DMS 273 (cell line): Measurements from ENCODE around the gene FAM169A.
"Not testable (repeated sequence)": the region's sequence is repeated elsewhere in the genome, so short reads cannot be mapped to it uniquely, and the experiment has no call there.

Experiments
- DNase-seq: peaks from one replicate; lab custom pipeline; 2025; ENCODE audit not compliant: unreplicated experiment; lab: John Stamatoyannopoulos, UW

The FAM169A gene

DNA sequence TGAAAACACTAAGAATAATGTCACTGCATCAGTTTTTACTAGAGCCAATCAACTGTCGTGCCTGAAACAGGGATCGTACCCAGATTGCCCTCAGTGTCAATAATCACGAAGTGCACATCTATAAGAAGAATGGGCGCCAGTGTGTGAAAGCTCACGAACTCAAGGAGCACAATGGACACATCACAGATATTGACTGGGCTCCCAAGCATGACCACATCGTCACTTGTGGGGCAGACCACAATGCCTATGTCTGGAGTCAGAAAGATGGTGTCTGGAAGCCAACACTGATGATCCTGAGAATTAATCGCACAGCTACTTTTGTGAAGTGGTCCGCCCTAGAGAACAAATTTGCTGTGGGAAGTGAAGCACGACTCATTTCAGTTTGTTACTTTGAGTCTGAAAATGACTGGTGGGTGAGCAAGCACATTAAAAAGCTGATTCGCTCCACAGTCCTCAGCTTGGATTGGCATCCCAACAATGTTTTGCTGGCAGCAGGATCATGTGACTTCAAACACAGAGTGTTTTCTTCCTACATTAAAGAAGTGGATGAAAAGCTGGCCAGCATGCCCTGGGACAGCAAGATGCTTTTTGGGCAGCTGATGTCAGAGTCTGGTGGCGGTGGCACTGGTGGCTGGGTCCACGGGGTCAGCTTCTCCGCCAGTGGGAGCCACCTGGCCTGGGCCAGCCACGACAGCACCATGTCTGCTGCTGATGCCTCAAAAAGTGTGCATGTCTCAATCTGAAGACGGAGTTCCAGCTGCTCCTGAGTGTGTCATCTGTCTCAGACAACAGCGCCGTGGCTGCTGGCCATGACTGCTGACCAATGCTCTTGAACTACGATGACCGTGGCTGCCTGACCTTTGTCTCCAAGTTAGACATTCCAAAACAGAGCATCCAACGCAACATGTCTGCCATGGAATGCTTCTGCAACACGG lies 66.9 kb downstream of the FAM169A start:
- no peak for DNase-seq

DNA sequence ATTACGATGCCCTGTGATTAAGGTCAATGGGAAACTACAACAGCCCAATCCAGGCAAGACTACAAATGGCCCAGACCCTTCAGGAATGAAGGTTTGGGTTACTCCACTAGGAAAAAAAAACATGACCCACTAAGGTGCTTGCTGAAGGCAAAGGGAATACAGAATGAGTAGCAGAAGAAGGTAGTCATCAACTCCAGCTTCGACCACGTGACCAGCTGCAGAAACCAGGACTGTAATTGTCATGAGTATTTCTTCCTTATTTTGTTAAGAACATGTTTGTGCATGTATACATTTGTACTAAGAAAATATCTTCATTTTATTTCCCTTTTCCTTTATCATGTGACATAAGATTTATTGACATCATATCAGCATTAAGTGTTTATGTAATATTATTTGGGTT lies 74.5 kb downstream of the FAM169A start:
- DNase-seq: not testable (repeated sequence)

DNA sequence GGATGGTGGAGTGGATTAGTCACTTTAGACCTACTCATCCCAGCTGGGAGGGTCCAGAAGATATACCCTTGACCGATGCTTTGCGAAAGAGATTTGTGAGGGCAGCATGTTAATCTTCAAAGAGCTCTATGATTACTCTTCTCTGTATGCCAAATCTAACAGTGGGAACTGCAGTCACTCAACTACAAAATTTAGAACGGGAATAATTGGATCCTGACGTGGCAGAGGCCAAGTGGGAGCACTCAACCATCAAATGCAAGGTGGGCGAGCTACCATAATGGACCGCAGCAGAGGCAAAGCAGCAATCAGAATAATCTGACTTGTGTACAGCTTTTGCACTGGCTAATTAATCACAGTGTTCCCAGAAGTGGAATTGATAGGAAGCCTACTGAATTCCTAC lies 78.8 kb downstream of the FAM169A start:
- DNase-seq: no peak

DNA sequence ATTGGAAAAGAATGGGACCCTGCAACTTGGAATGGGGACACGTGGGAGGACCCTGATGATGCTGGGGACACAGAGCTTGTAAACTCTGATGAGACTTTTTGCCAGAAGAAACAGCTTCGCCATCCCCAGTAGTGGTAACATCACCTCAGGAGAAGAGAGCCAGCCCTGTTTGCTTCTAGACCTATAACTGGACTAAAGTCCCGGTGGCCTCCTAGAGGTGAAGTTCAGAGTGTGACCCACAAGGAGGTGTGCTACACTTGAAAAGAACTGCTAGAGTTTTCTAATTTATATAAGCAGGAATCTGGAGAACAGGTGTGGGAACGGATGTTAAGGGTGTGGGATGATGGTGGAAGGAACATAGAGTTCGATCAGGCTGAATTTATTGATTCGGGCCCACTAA lies 79.3 kb downstream of the FAM169A start:
- DNase-seq: no peak

DNA sequence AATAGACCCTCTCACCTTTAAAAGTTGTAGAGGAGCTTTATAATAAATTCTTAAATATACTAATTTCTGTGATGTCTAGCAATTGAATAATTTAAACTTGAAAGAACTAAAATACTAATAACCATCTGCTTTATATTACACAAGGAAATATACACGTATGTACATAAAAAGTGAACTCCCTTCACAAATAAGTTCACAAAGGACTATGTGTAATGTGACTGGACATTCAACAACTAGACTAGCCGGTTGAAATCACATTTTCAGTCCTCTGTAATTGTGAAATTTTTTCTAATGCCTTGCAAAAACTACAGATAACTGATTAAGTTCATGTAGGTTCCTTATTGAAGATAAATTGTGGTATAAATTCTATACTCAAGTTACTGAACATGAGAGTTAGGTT lies 87.6 kb downstream of the FAM169A start:
- DNase-seq: no peak

DNA sequence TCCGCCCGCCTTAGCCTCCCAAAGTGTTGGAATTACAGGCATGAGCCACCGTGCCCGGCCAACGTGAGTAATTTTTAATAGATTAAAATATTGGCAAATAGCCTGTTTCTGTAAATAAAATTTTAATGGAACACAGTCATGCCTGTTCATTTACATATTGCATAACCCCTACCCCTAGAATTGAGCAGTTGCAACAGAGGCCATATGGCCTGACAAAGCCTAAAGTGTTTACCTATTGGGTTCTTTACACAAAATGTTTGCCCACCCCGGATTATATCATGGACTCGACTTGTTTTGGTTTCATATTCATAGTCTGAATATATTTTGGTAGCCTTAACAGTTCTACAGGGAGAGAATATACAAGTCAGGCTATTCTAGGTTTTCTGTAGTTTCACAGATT lies 93.8 kb downstream of the FAM169A start:
- no peak for DNase-seq

DNA sequence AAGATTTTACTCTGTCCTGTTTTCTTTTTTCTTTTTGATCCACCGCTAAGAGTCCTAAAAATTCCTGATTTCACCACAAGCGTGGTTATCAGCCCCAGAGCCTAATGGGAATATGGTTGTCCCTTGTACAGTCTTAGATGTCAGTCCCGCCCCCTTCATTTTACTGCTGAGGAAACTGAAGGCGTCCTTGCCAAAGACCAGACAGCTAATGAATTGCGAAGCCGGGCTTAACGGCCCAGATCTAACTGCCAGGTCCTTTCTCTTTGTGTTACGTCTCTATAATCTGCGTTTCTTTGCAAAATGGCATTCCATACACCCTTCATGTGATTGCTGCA lies 98.6 kb downstream of the FAM169A start:
- DNase-seq: peak; percentile 65

DNA sequence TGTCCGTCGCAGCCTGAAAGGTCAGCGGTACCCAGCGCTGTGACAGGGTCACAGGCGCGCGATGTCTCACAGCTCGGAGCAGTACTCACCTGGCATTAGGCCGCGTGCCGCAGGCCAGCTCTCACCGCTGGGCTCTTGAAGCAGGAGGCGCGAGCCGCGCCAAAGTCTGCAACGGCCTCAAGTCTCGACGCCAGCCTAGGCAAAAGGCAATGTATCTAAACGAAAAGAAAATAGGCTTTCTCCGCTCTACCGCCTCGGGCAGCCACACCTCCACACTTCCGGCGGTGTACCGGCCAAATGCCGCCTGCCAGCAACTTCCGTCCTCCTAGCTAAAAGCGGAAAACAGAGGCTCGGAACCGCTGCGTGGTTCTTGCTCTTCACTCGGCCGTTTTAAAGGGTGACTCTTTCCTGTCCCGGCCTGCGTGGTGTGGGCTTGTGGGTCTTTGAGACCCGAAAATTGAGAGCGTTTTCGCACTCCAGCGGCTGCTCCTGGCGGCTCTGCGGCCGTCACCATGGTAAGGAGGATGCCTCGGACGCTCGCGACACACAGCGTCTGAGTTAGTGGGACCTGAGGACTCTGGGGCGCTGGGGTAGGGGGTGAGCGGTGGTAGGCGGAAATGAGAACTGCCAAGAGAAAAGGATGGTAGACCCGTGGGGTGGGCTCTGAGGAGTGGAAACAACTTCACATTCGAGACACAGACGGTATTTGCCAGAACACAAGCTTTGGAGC lies 99.2 kb downstream of the FAM169A start, which contains the start of the genes GFM2 and NSA2:
Gene GFM2 (minus strand): TSS at position 269 of the 730 bp plus-strand sequence. CDS start 3,375 bp downstream, outside the sequence.
Gene NSA2 (plus strand): TSS at position 401 of the 730 bp plus-strand sequence. CDS start 112 bp downstream, at position 513.
- peak; percentile 98 for DNase-seq

DNA sequence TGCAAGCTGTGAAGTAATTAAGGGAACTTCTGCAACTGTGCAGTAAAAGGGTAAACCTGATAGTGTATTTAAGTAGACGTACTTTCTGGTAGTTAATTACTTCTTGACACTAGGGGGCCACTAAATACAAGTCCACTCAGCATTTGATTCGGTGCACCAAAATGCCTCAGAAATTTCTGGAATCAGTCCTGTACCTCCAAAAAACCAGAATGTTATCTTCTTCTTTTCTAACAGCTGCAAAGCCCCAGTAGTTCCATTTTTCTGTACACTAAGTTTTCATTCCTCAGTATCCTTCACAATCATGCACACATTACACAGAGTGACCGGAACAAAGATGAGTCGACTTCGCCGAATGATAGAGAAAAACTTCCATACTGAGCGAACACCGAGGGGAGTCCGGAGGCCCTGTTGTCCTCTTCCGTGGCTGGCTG lies 99.8 kb downstream of the FAM169A start:
- DNase-seq: peak; percentile 58

DNA sequence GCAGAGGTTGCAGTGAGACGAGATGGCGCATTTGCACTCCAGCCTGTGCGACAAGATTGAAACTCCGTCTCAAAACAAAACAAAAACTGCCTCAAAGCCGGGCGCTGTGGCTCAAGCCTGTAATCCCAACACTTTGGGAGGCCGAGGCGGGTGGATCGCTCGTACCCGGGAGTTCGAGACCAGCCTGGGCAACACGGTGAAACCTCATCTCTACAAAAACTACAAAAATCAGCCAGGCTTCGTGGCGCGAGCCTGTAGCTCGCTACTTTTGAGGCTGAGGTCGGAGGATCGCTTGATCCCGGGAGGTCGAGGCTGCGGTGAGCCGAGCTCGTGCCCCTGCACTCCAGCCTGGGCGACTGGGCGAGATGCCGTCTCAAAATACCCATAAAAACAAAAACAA lies 100.3 kb downstream of the FAM169A start:
- no peak for DNase-seq

DNA sequence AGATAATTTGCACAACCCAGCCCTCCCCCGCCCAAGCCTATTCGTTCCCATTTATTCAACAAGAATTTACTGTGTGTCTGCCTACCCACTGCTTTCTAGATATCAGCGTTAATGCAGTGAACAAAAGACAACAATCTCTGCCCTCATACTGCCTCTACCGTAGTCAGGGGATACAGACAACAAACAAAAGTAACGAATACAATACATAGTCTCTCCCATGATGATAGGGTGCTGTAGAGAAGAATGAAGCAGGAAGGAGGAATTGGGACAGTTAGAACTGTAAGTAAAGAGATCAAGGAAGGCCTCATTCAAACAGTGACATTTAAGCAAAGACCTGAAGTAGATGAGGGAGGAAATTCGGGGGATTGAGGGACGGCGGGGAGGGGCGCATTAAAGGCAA lies 101.0 kb downstream of the FAM169A start:
- no peak for DNase-seq

DNA sequence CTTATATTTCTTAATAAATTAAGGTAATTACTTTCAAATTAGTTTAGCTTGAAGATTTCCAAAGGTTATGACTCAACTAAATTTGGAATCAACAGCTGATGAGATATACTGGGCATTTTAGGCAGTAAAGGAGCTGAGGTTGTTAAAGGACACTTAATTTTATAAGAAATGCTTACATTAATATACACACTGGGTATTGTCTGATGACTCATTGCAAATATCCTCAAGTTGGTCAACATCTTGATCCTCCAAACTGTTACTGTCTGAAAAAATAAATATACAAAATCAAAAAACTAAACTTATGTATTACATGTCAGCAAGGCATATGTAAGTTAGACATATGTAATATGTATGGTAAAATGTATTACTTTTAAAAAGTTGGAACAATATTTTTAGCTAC lies 102.7 kb downstream of the FAM169A start:
- DNase-seq: no peak

DNA sequence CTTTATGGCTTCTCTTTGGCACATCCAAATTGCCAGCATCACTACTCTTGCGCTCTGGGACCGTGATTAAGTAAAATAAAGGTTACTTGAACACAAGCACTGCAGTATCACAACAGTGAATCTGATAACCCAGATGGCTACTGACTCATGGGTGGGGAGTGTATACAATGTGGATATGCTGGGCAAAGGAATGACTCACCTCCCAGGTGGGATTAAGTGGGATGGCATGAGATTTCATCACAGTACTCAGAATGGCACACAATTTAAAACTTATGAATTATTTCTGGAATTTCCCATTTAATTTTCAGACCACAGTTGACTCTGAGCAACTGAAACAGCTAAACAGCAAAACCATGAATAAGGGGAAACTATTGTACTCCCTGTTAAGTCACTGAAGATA lies 103.6 kb downstream of the FAM169A start:
- DNase-seq: peak; percentile 14

DNA sequence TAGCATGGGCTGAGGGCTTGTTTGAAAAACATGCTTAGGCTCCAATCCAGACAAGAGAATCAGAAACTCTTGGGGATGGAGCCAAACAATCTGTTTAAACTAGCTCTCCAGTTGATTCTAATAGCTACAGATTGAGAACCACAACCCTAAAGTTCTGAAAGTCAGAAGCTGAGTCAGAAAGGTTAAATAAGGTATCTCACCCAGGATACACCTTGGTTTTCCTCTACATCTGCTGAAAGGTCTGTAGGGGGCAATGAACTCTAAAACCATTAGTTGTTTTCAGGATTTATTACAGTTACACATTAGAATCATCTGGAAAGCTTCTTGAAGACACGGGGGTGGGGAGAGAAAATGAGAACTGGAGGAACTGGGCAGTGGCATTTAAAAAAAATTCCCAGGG lies 104.9 kb downstream of the FAM169A start:
- peak; percentile 12 for DNase-seq

DNA sequence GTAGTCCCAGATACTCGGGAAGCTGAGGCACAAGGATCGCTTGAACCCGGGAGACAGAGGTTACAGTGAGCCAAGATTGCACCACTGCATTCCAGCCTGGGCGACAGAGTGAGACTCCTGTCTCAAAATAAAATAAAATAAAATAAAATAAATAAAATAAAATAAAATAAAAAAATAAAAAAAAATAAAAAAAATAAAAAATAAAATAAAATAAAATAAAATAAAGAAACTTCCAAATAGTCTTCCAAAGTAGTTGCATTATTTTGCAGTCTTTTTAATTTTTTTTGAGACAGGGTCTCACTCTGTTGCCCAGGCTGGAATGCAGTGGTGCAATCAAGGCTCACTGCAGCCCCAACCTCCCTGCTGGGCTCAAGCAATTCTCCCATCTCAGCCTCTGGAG lies 117.4 kb downstream of the FAM169A start:
- DNase-seq: not testable (repeated sequence)

DNA sequence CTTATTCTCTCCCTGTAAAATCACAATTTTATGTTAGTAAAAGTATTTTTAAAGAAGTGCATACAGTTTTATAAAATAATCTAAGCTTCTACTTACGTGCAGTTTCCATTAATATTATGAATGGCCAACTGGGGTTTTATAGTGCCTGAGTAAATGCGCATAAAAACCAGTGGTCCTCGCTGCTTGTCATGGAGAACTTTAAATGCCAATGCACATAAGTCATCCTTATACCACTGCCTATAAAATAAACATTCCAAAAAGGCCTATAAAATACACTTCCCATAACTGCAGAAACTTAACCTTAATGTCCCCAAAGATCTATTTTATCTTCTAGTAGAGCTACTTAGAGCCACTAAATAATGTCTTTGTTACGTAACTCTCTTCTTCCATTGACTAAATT lies 127.8 kb downstream of the FAM169A start:
- no peak for DNase-seq

DNA sequence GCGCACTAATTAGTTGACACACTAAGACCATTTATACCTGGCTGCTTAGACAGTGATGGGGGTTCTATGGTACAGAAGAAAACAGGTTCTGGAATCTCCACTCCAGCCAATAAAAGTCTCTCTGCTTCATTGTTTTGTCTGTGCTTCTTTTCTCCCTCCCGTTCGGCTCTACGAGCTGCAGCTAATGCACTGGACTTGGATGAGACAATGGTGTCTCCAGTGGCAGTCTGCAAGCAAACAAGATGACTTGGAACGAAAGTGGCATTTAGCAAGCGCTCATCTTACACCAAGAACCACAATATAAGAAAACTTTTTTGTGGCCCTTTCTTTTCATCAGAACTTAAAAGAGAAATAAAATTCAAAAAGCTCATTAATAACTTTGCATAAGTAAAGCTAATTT lies 129.4 kb downstream of the FAM169A start:
- DNase-seq: no peak
